HepG2 (cell line): ENCODE measurements around the gene MT1A. TPM values are rescaled to one million over a fixed set of nuclear protein-coding genes. Genes with fewer than 3 reads are reported as not detected.

Experiments used
- AGO2 ChIP-seq: fragments of 200-400 bp; formaldehyde crosslinking; optimal IDR thresholded peaks from 2 replicates; pipeline ENCODE3; 2017; ENCODE audit warnings: mild to moderate bottlenecking, low read depth, low read length, moderate library complexity
- ARID3A ChIP-seq: IDR thresholded peaks from 2 replicates; pipeline ENCODE4 v1.6.1; 2012; ENCODE audit warnings: low read depth, low read length, improper control_type of control experiment
- CBX5 ChIP-seq: sonication (generic); formaldehyde crosslinking; IDR thresholded peaks from 2 replicates; pipeline ENCODE4 v1.4.0; 2020; ENCODE audit warnings: missing genetic modification reagents, borderline replicate concordance
- HNF4A ChIP-seq: sonication (generic); formaldehyde crosslinking; IDR thresholded peaks from 2 replicates; pipeline ENCODE4 v1.4.0; 2020; ENCODE audit warnings: missing genetic modification reagents
- JUND ChIP-seq: sonication (generic); formaldehyde crosslinking; IDR thresholded peaks from 2 replicates; pipeline ENCODE4 v1.8.0; 2022; ENCODE audit warnings: mild to moderate bottlenecking, missing genetic modification reagents
- MAX ChIP-seq: IDR thresholded peaks from 2 replicates; pipeline ENCODE4 v1.6.1; 2012; ENCODE audit warnings: inconsistent platforms
- MEIS1 ChIP-seq: sonication (generic); formaldehyde crosslinking; IDR thresholded peaks from 2 replicates; pipeline ENCODE4 v1.9.0; 2021; ENCODE audit warnings: mild to moderate bottlenecking, missing genetic modification reagents, moderate library complexity, borderline replicate concordance
- MTERF4 ChIP-seq: sonication (generic); formaldehyde crosslinking; IDR thresholded peaks from 2 replicates; pipeline ENCODE4 v1.8.0; 2023; ENCODE audit warnings: mild to moderate bottlenecking, missing genetic modification reagents
- ONECUT2 ChIP-seq: sonication (generic); formaldehyde crosslinking; IDR thresholded peaks from 2 replicates; pipeline ENCODE4 v1.4.0; 2020; ENCODE audit warnings: missing genetic modification reagents
- SMC3 ChIP-seq: IDR thresholded peaks from 2 replicates; pipeline ENCODE4 v1.6.1; 2011; ENCODE audit warnings: low read length, improper control_type of control experiment
- SOX6 ChIP-seq, 2 experiments: fragments of 450-650 bp in 1 of 2; sonication (generic) in 1 of 2; formaldehyde crosslinking in 1 of 2; IDR thresholded peaks; 2 replicates each; pipeline versions ENCODE4 v1.4.0 to v1.6.1; 2017 to 2020; ENCODE audit warnings: antibody characterized with exemption in 1 of 2, mild to moderate bottlenecking in 1 of 2, missing genetic modification reagents in 1 of 2
- SP5 ChIP-seq: IDR thresholded peaks from 2 replicates; pipeline ENCODE4 v1.6.1; 2016; ENCODE audit warnings: low read depth, borderline replicate concordance
- ZNF274 ChIP-seq: sonication (generic); formaldehyde crosslinking; IDR thresholded peaks from 2 replicates; pipeline ENCODE4 v1.5.1; 2020; ENCODE audit warnings: mild to moderate bottlenecking, missing genetic modification reagents
- ZNF350 ChIP-seq: sonication (generic); formaldehyde crosslinking; IDR thresholded peaks from 2 replicates; pipeline ENCODE4 v1.4.0; 2020; ENCODE audit warnings: mild to moderate bottlenecking, low read depth, missing genetic modification reagents, borderline replicate concordance
- ZNF510 ChIP-seq: sonication (generic); formaldehyde crosslinking; IDR thresholded peaks from 2 replicates; pipeline ENCODE4 v1.4.0; 2020; ENCODE audit warnings: low read depth, mild to moderate bottlenecking, missing genetic modification reagents
- ZNF576 ChIP-seq: sonication (generic); formaldehyde crosslinking; IDR thresholded peaks from 2 replicates; pipeline ENCODE4 v1.4.0; 2020; ENCODE audit warnings: mild to moderate bottlenecking, missing genetic modification reagents
- ZNF597 ChIP-seq: sonication (generic); formaldehyde crosslinking; IDR thresholded peaks from 2 replicates; pipeline ENCODE4 v1.5.0; 2020; ENCODE audit warnings: missing genetic modification reagents
- ZNF609 ChIP-seq: sonication (generic); formaldehyde crosslinking; IDR thresholded peaks from 2 replicates; pipeline ENCODE4 v1.4.0; 2020; ENCODE audit warnings: mild to moderate bottlenecking, missing genetic modification reagents, borderline replicate concordance
- ZNF644 ChIP-seq: IDR thresholded peaks from 2 replicates; pipeline ENCODE4 v1.6.1; 2016; ENCODE audit warnings: low read depth
- ZNF766 ChIP-seq: sonication (generic); formaldehyde crosslinking; IDR thresholded peaks from 2 replicates; pipeline ENCODE4 v1.5.0; 2020; ENCODE audit warnings: missing genetic modification reagents, borderline replicate concordance
- ZSCAN25 ChIP-seq: sonication (generic); formaldehyde crosslinking; IDR thresholded peaks from 2 replicates; pipeline ENCODE4 v1.8.0; 2022; ENCODE audit warnings: mild to moderate bottlenecking, missing genetic modification reagents
- polyA plus RNA-seq, 8 experiments: library from polyadenylated mRNA; depleted of rRNA in 3 of 8; stranded (reverse) in 7 of 8; unstranded in 1 of 8; fragments of >200 nt; fragmentation: Illumina TruSeq in 4 of 8; extraction: Trizol in 4 of 8; gene quantifications; 2 replicates each; pipeline versions ENCODE4 v1.2.1 to v1.2.3, GENCODE V29; 2011 to 2016; ENCODE audit warnings: low read depth in 4 of 8, missing spikeins in 1 of 8, mixed read lengths in 1 of 8; ENCODE audit not compliant: insufficient read depth in 1 of 8
- total RNA-seq, 5 experiments: library from RNA; depleted of rRNA; stranded (reverse); fragments of >200 nt; fragmentation: Illumina TruSeq; extraction: Trizol; gene quantifications; 2 replicates each; pipeline ENCODE4 v1.2.3, GENCODE V29; 2016; ENCODE audit warnings: low read depth in 1 of 5

Gene MT1A
- total and polyA plus RNA-seq, 2 of the 13 experiments (the other 11 are each of a cell fraction or from before 2014, with no cell fraction given): 8.3 to 10.4 TPM

GRCh38 chr16:56607109-56607618 is 31.3 kb upstream of the MT1A start (continued):
- TF ChIP-seq MTERF4 (CRISPR knock-in tag): 0 out of 2 replicates have a peak, but pooled peaks have one; percentile 49
- no peak for TF ChIP-seq ZNF597 (CRISPR knock-in tag)
- no peak for TF ChIP-seq ARID3A
- no peak for TF ChIP-seq ZNF576 (CRISPR knock-in tag)
- 0 out of 2 replicates have a peak, but pooled peaks have one; percentile 22 for TF ChIP-seq ZNF766 (CRISPR knock-in tag)
- peak; percentile 82; the same call in 1 of the 2 replicates for TF ChIP-seq CBX5 (CRISPR knock-in tag)
- TF ChIP-seq ZNF644: no peak
- TF ChIP-seq MAX: peak; percentile 89
- TF ChIP-seq ZNF609: peak; percentile 74
- TF ChIP-seq AGO2: no peak
- no peak for TF ChIP-seq ZNF510 (CRISPR knock-in tag)
- peak; percentile 91 for TF ChIP-seq SP5 (CRISPR knock-in tag)
- TF ChIP-seq SOX6 (IDR thresholded peaks at IDR 0.05): no peak
- TF ChIP-seq SOX6 (CRISPR knock-in tag; IDR thresholded peaks at IDR 0.05): peak; percentile 73
- TF ChIP-seq JUND: no peak
- peak; percentile 73 for TF ChIP-seq ZNF274 (CRISPR knock-in tag)
- TF ChIP-seq SMC3: peak; percentile 0; the same call in 1 of the 2 replicates
- TF ChIP-seq MEIS1 (CRISPR knock-in tag): peak; percentile 78
- peak; percentile 37; the same call in 1 of the 2 replicates for TF ChIP-seq ONECUT2
- peak; percentile 86; the same call in 1 of the 2 replicates for TF ChIP-seq ZNF350 (CRISPR knock-in tag)
- TF ChIP-seq ZSCAN25: no peak; the same call in 1 of the 2 replicates
- TF ChIP-seq HNF4A (CRISPR knock-in tag): no peak; the same call in 1 of the 2 replicates
